Muscle of back (tissue), 11 donors: Measurements from ENCODE around the gene TRNP1. TPM values are rescaled to one million over a fixed set of nuclear protein-coding genes. Genes with fewer than 3 reads are reported as not detected.

Source experiments
- DNase-seq, 3 donors: peaks; one replicate each; pipeline versions ENCODE4 v3.0.0 to v3.0.0-alpha.2; 2013
- polyA plus RNA-seq, 10 donors: library from polyadenylated mRNA; unstranded; fragments of 120-200 nt; gene quantifications; one replicate each; pipeline ENCODE4 v1.2.1, GENCODE V29; 2013; ENCODE audit not compliant: insufficient read length in 10 of 10

Gene TRNP1
- polyA plus RNA-seq, 10 donors = 0.80 to 6.2 (median 1.8) TPM

DNA sequence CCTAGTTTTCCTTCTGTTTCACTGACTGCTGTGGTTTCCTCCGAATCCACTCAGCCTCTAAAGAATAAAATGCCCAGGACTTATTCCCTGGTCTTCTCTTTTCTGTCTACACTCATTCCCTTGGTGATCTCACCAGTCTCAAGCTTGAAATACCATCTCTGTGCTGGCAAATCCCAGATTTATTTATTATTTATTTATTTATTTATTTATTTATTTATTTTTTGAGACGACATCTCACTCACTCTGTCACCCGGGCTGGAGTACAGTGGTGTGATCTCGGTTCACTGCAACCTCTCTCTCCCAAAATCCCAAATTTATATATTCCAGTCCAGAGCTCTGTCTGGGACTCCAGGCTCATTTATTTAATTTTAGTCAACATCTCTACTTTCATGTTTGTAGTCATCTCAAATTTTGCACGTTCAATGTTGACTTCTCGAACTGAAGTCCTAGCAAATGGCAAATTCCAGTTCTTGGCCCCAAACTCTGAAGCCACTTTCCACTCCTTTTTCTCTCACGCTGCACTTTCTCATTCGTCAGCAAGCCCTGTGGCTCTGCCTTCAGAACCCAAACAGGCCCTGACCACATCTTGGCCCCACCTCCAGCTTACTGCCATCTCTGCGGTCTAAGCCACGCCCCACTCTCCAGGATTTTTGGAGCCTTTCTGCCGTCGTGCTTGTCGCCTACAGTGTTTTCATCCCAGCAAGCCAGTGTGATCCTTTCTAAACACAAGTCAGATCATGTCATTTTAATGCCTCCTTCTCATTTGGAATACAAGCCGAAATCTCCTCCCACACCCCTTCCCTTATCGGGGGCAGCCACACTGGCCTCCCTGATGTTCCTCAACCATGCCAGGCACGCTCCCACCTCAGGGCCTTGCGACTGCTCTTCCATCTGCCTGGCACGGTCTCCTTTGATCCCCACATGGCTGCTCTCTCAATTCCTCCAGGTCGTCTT is 33.4 kb downstream of the TRNP1 start:
- DNase-seq = peak in 1 of 3 donors; percentile 31

DNA sequence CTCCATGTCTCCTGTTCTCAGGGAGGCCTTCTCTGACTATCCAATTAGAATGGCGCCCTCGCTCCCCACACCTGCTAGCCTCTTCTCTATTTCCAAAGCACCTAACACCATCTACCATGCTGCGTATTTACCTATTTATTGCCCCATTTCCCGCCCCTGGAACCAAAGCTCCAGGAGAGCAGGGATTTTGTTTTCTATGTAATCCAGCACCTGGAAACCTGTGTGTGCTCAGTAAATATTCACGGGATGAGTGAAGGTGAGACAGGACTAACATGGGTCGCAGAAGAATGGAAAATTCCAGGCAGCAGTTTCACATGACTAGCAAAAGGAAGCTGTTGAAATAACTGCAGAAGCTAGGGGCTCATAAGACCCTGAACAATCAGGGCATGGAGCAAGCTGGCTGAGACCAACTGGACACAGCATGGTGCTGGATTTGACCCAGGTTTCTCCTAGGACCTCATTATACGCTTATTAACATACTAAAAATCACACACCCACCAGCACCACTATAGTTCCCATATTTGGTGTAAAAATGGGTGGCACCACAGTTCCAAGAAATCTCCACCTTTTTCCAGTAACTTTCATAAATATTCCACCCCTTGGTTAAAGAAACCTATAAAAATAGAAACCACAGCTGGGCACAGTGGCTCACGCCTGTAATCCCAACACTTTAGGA is 34.2 kb downstream of the TRNP1 start:
- DNase-seq = no peak

DNA sequence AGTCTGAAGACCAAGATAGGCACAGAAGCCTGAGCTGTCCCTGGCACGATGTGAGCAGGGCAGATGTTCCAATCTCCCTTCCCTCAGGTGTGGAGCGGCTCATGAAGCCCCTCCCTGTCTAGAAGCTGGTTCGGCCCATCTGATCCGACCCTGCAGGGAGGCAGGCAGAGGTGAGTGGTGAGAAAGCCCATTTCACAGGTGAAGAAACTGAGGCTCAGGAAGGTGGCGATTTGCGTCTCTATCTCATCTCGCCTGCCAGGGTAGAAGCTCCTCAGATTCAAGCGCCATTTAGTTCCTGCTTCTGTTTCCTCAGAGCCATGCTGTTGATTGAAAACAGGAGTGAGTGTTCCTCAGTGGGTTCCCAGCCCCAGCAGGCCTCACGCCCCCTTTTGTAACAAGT is 36.0 kb downstream of the TRNP1 start:
- no peak for DNase-seq

DNA sequence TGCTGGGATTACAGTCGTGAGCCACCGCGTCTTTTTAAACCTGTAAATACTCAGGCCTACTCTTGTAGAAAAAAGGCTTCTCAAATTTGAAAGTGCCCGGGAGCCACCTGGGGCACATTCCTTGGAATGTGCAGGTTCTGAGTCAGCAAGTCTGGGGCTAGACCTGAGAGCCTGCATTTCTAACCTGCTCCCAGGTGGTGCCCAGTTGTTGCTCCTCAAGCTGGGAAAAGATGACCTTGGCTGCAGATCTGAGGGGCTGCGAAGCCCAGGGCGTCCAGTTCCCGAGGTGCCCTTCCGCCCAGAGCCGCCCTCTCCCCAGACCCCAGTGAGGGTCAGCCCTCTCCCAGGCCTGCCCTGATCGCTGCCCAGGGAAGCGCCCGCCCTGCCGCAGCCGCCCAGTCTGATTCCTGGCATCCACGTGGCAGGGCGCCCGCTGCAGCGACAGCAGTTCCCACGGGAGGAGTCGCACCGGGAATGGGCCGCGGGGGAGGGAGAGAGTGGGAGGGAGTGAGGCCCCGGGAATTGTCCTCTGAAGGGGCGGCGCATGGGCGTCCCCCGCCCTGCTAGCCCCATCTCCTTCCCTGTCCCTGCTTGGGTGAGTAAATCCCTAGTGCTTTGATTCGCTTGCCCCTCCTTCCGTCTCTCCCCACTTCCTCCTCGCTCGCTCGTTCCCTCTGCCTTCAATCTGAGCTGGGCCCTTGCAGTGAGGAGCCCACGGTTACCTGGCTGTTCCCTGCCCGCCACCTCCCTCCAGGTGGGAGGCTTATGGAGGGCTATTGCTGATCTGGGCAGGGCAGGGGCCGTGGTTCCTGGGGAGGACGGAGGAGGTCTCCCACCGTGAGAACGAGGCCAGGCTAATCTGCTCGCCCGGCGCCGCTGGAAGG is 38.0 kb downstream of the TRNP1 start:
- peak in 2 of 3 donors; percentile 48 to 55 for DNase-seq

DNA sequence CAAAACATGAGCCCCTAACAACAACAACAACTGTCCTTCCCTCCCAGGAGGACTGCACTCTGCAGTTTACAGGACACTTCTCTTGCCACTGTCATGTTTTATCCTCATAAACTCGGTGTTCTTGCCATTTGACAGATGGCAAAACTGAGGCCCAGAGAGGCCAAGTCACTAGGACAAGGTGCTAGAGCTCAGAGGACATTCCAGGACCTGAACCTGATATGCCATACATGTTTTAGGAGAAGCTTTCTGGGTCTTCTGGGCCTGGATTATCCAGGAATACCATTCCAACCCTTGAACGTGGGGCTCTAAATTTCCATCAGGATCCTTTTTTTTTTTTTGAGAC is 38.6 kb downstream of the TRNP1 start:
- DNase-seq = no peak

DNA sequence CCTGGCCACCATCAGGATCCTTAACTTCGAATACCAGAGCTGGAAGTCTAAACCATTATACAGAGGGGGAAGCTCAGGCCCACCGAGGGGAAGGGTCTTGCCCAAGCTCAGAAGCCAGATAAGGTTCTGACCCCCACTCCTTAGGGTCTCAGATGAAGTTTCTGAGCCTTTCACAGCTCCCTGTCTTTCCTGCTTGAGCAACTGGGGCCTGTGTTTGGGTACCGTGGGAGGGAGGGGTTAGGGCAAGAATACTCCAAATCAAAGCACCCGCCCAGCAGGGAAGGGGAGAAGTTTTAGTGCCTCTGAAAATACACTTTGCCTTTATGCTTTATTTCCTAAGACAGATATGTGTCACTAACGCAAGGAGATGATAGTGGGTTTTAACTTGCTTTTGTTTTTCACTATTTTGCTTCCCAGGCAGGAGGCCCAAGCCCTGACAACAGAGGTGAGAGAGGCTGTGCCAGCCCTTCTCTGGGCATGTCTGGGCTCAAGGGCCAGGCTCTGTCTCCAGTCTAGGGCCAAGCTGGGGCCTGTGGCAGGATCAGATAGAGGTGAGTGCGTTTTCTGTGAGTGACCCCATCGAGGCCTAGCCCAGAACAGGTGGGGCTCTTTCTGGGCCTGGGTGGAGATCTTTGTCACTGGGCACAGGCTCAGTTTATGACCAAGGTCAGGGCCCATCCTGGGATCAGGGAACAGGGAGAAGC is 39.7 kb downstream of the TRNP1 start:
- no peak for DNase-seq

DNA sequence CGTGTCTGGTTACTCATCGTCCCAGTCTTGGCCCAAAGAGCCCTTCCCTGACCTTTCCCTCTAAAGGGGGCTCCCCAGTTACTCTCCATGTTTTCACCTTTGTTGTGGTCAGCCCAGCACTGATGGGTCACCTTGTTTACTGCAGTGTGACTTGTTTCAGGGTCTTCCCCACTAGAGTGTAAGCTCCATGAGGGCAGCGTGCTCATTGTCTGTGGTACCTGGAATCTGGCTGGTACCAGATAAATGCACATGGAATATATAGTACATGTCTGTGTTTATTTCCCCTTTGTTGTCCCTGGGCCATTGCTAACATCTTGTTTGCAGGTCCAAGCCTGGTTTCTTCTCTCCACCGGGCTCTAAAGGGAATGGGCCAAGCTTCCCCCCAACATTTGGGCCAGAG is 41.9 kb downstream of the TRNP1 start:
- no peak for DNase-seq

DNA sequence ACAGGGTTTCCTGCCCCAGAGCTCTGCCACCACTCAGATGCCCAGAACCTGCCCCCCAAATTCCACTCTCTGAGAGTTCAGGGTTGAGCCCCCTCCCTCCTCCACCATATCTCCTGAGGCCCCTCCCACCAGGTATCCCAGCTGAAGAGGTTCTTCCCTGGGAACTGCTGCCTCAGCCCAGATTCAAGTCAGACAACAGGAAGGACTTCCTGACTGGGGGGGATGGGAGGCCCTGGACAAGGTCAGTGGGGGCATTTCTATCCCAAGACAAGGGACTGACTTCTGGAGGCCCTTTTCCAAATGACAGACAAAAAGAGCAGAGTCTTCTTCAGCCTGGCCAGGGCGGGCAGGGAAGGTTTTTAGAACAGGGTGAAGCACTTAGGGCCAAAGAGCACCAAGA is 43.2 kb downstream of the TRNP1 start:
- no peak for DNase-seq

DNA sequence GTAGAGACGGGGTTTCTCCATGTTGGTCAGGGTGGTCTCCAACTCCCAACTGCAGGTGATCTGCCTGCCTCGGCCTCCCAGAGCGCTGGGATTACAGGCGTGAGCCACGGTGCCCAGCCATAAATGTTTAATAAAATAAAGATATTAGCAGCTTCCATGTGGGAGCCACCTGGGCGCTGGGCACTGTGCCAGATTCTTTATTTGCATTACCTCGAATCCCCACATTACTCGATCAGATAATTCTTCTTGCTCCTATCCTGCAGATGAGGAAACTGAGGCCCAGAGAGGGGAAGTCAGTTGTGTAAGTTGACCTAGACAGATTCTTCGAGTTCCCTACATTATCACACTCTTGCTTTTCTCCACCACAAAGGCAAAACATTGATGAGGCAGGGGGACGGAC is 44.0 kb downstream of the TRNP1 start:
- no peak for DNase-seq

DNA sequence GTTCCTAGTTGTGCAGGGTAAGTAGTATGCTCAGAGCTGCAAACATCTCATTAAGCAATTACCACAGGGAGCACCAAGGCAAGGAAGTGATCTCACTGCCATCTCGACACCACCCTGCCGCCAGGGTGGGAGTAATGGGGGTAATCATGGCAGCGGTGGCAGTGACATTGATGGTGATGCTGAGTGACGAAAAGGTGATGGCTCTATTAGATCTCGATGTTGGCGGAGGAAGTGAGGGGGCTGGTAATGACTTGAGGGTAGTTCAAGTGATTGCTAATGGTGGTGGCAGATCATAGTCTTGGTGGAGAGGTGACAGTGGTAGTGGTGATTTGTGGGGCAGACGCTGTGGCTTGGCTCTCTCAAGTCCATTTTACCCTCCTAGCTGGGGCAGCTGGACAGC is 44.5 kb downstream of the TRNP1 start:
- DNase-seq = no peak

DNA sequence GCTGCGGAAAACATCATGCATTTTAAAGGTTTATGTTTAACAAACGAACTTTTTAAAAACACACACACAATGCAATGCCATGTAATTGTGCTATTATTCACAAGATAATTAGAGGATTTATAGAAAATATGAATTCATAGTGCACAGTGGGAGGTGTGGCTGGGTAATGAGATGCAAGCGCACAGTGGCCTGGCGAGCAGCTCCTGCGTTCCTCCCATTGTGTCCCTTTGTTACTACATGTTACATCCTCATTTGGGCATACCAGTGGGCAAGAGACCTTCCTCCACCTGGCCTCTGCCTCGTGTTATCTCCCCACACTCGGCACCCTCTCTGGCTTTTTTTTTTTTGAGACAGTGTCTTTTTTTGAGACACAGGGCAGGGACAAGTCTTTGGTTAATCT is 49.2 kb downstream of the TRNP1 start:
- no peak for DNase-seq

DNA sequence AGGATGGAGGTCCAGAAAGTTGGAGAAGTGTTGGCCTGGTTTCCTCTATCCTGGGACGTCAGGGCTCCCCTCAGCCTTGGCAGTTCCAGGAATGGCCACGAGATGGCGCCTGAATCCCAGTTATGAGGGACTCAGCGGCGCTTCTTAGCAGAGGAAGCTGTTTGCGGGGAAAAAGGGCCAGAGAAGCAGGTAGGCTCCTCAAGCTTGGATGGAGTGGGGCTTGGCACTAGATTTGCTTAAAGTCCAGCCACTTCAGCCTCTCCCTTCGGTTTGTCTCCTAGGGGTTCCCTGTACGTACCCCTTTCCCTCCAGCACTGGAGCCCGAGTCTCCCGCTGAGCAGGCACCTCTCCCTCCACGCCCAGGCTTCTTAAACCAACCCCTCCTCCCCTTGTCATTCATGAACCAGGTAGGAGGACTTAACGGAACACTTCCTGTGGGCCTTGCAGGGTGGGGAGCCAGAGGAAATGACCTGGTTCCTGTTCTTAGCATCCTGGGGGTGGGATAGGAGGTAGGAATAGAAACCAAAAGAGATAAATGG is 51.2 kb downstream of the TRNP1 start:
- peak; percentile 75 to 90 (median 87) for DNase-seq

DNA sequence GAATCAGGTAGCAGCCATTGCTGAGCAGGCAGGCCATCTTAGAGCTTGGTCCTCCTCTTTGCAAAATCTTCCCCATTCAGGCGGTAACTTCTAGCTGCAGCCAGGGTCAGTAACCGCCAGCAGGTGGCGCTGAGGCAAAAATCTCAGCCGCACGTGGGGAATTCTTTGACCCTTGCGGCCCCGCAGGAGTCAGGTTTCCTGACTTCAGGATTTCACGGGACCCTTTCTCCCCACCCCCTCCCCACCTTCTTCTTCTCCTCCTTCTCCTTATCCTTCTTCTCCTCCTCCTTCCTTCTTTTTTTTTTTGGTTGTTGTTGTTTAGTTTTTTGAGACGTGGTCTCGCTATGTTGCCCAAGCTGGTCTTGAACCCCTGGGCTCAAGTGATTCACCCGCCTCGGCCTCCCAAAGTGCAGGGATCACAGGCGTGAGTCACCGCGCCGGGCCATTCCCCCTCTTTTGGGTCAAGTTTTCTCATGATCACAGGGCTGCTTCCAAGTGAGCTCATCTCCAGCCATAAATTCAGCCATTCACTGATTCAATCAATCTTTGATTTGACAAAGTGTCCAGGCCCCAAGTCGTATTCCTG is 52.6 kb downstream of the TRNP1 start:
- peak; percentile 44 to 85 (median 71) for DNase-seq

DNA sequence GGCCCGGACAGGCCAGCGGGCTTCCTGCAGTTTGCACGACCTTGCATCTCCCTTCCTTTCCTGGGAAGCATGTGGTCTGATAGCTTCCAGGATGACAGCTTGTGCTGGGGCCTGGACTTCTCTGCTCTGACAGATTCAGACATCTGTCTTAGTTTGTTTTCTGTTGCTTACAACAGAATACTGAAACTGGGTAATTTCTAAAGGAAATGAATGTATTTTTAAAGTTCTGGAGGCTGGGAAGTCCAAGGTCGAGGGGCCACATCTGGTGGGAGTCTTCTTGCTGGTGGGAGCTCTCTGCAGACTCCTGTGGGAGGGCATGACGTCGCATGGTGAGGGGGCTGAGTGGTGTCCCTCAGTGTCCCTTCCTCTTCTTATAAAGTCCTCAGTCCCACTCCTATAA is 54.4 kb downstream of the TRNP1 start:
- DNase-seq = peak in 1 of 3 donors; percentile 55

DNA sequence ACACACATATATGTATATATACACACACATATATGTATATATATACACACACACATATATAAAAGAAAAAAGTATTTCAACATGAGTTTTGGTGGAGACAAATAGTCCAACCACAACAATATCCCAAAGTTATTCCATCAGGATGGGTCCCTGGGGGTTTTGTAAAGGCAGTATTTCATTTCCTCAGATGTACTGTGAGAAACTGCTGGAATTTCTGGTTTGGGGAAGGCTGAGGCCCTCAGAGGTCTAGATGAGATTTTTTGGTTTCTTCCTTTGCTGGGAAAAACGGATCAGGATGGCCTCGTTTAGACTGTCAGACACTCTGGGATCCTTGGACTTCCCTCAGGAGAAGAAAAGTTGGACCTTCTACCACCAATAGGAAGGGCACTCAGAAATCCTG is 55.6 kb downstream of the TRNP1 start:
- peak in 1 of 3 donors; percentile 60 for DNase-seq

DNA sequence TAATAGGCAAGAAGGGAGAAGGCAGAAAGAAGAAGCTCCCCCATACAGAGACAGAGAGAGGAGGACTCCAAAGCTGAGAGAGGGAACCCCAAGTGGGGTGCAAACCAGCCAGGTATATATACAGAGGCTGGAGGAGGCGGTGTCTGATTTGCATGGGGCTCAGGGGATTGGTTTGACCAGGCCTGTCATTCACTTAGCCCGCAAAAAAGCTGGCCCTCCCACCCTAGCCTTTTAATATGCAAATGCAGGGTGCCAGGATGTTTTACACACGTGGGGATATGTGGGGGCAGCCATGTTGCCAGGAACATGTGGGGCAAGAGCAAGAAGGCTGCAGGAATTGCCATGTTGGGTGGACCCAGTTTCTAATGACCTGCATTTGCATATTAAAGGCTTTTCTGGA is 56.1 kb downstream of the TRNP1 start:
- no peak for DNase-seq
